ENCODE data around the gene ARL11.
A peak's percentile ranks its signal among the peaks of the same experiment; 100 is the strongest.

ARL11 gene

GRCh38 chr13:49649244-49649962 is 21.1 kb downstream of the ARL11 start:
- no peak for DNase-seq (ENCODE audit: low read depth)

- no peak for DNase-seq (ENCODE audit: low read depth)
Measured at GRCh38 chr13:49649963-49650312, 21.6 kb downstream of the ARL11 start.

DNA sequence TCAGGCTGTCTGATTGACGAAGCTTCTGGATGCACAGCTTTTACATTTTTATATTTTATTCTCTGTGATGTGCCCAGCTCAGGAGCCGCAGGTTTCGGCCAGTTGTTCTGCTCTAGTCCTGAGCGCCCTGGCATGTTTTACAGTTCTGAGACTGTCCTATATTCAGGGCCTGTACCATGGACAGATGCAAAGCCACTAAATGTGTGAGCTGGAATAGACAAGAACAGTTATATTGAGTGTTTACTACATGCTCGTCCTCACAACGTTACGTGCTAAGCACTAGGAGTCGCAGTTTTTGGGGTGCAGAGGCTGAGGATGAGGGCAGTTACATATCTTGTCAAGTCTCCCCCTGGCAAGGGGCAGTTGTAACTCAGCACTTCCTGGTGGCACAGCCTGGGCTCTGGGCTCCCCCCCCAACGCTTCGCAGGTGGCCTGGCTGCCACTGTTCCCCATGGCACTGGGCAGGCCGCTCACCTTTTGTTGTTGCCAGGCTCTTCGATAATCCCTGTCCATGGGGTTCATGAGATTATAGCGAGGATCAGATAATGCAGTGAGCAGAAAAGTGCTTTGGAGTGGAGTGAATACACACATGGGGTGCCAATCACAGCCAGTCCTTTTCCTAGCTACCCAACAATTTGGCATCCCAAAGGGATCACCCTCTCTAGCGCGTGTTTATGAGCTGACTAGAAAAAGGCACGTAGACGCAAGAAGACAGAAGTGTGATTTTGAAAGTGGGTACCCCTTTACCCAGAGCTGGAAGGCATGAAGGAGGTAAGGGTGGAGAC is 23.5 kb downstream of the ARL11 start:
- no peak for DNase-seq (ENCODE audit: low read depth)

- DNase-seq (ENCODE audit: low read depth), result no peak
Measured at GRCh38 chr13:49652355-49653305, 24.3 kb downstream of the ARL11 start.

DNA sequence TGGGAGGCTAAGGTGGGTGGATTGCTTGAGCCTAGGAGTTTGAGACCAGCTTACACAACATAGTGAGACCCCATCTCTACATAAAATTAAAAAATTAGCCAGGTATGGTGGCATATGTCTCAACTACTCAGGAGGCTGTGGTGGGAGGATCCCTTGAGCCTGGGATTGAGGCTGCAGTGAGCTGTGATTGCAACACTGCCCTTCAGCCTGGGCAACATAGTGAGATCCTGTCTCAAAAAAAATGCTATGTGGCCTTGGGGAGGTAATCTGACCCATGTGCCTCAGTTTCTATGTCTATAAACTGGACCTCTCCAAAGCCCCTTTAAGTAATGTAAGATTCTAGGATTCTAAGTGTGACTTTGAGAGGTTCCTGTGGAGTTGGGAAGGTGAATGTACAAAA is 25.2 kb downstream of the ARL11 start:
- no peak for DNase-seq (ENCODE audit: low read depth)

- DNase-seq (ENCODE audit: low read depth), result no peak
Measured at GRCh38 chr13:49654011-49654410, 25.7 kb downstream of the ARL11 start.

- no peak for DNase-seq (ENCODE audit: low read depth)
Measured at GRCh38 chr13:49655906-49656305, 27.6 kb downstream of the ARL11 start.

GRCh38 chr13:49657241-49657641 is 28.9 kb downstream of the ARL11 start:
- DNase-seq (ENCODE audit: low read depth), result no peak

- DNase-seq (ENCODE audit: low read depth), result no peak
Measured at GRCh38 chr13:49664606-49665005, 36.3 kb downstream of the ARL11 start.

- DNase-seq (ENCODE audit: low read depth), result no peak
Measured at GRCh38 chr13:49667773-49668172, 39.5 kb downstream of the ARL11 start.

DNA sequence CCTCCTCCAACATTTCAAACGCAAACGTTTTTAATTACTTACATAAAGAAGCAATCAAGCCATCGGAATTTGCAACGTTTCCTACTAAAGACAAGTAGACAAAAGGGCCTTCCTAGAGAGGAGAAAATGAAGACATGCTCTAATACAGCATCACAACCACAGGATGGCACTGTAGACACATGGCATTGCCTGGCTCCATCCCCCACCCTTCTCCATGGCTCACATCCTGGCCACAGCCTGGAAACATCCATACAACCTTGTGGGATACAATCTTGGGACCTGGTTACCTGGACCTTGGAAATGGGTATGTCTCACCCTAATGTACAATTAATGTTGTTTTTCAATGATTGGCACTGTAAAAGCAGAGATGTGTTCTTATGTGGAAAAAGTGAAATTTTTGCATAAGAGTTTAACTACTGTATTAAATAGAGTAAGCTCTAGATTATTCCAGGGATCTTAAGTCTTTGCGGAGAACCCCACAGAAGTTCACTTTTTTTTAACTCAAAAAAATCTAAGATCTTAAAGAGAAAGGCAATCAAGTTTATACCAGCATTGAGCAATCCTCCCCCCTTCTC is 41.5 kb downstream of the ARL11 start:
- peak; percentile 43 for DNase-seq (ENCODE audit: low read depth)

DNA sequence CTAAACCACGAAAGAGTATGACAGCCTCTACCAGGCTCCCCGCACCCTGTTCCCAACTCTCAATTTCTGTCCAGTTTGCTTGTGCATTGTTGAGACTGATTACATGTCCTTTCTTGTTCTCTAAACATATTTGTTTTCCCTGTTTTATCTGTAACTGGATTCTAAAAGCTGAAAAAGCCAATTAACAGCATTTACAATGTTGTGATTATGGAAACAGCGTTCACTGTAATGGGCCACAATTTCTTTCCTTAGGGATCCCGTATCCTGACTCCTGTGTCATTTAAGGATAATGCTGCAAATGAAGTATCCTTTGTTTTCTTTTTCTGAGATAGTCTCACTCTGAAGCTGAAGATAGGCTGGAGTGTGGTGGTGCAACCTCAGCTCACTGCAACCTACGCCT is 42.5 kb downstream of the ARL11 start:
- no peak for DNase-seq (ENCODE audit: low read depth)

GRCh38 chr13:49676581-49677298 is 48.4 kb downstream of the ARL11 start:
- no peak for DNase-seq (ENCODE audit: low read depth)

- no peak for DNase-seq (ENCODE audit: low read depth)
Measured at GRCh38 chr13:49678191-49678914, 50.0 kb downstream of the ARL11 start.

DNA sequence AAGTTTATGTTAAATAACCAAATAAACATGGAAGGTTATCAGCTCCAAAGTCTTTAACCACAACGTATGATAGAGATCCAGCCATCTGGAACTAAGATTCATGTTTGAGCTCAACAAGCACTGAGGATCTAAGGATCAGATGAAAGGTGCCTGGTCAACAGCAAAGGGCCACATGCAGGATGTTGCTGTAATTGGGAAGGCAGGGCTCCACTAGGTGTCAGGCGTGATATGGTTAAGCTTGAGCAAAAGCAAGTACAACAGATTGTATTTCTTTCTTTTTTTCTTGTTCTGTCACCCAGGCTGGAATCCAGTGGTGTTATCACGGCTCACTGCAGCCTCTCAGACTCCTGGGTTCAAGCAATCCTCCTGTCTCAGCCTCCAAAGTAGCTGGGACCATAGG is 50.9 kb downstream of the ARL11 start:
- no peak for DNase-seq (ENCODE audit: low read depth)

DNA sequence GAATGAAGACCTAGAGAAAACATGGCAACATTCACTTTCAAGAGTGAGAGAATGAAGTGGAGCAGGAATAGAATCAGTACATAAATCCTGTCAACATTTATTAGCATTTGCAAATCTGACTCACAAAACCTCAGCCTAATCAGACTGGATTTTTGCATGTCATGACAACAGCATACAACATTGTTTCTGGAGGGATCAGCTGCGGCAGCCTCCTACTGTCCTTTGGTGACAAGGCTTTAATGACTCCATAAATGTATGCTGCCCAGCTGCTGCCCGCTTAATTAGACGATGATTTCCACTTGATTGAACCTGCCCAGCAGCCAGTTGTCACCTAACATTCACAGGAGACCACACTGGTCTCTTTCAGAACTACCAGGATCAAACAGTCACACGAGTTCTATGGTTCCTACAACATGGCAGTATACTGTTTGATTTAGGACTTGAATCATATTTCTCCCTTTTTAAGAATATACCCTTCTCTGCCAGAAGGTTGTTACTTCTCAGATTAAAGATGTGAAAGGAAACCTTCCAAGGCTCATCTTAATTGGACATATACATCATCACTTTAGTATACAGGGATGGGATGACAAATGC is 53.6 kb downstream of the ARL11 start:
- DNase-seq (ENCODE audit: low read depth), result peak; percentile 70

Data from GM04504 (cell line).